Parietal lobe (tissue), 2 donors: ENCODE data around the gene FGD4. TPM values are rescaled to one million over a fixed set of nuclear protein-coding genes. Genes with fewer than 3 reads are reported as not detected.

Experiments used
- small RNA-seq: library from RNA; depleted of rRNA; stranded (forward); fragments of <200 nt; gene quantifications from one replicate; pipeline ENCODE3, GENCODE V24; 2014; ENCODE audit warnings: low replicate concordance
- total RNA-seq: library from RNA; depleted of rRNA; stranded (reverse); fragments of >200 nt; gene quantifications from one replicate; pipeline ENCODE4 v1.2.3, GENCODE V29; 2014

Gene FGD4
- 73.2 TPM for total RNA-seq

GRCh38 chr12:32399370-32400113 is at the start of gene FGD4:
TSS of gene FGD4 (plus strand) at chr12:32399558.

GRCh38 chr12:32679091-32679919 is 279.9 kb downstream of the FGD4 start, which contains the start of gene DNM1L:
TSS of gene DNM1L (plus strand) at chr12:32679301. CDS start at chr12:32679364, 63 bp downstream.

Small RNA genes lying within 50 kb of the gene (small RNA-seq; reads per million reads assigned to genes)
- gene RF00019 (not detected), gene RNU6-494P (not detected)
